GM23338 (cell line): Measurements from ENCODE around the gene NTN1. TPM values are rescaled to one million over a fixed set of nuclear protein-coding genes. Genes with fewer than 3 reads are reported as not detected.

ENCODE experiments used
- ATAC-seq: fragments of 200-7000 bp; cut with Tn5 transposase; 3 replicates; pipeline ENCODE4 v1.9.1; 2020
- DNase-seq: peaks from one replicate; pipeline ENCODE4 v3.0.0-alpha.2; 2015; ENCODE audit warnings: low spot score
- H2AFZ ChIP-seq: fragments of 200-600 bp; sonication (generic); 2 replicates; pipeline ENCODE4 v1.8.0; 2016; ENCODE audit warnings: antibody characterized with exemption, mild to moderate bottlenecking, moderate library complexity
- H3F3A ChIP-seq: fragments of 200-600 bp; sonication (generic); replicated peaks from 2 replicates; pipeline ENCODE4 v1.8.0; 2017; ENCODE audit warnings: antibody characterized with exemption, mixed run types, low read depth
- H3K27ac ChIP-seq: fragments of 200-600 bp; sonication (generic); 2 replicates; pipeline ENCODE4 v1.6.1; 2016; ENCODE audit warnings: low read depth
- H3K27me3 ChIP-seq: fragments of 200-600 bp; sonication (generic); 2 replicates; pipeline ENCODE4 v1.8.0; 2016; ENCODE audit warnings: mild to moderate bottlenecking, mixed run types, moderate library complexity; ENCODE audit not compliant: insufficient read depth
- H3K36me3 ChIP-seq: fragments of 200-600 bp; sonication (generic); 2 replicates; pipeline ENCODE4 v1.8.0; 2016; ENCODE audit warnings: mild to moderate bottlenecking; ENCODE audit not compliant: insufficient read depth
- H3K4me1 ChIP-seq: fragments of 200-600 bp; sonication (generic); 2 replicates; pipeline ENCODE4 v1.8.0; 2016; ENCODE audit warnings: mild to moderate bottlenecking, moderate library complexity; ENCODE audit not compliant: insufficient read depth
- H3K4me2 ChIP-seq: fragments of 200-600 bp; sonication (generic); 2 replicates; pipeline ENCODE4 v1.7.1; 2017; ENCODE audit warnings: mixed run types
- H3K4me3 ChIP-seq: fragments of 200-600 bp; sonication (generic); 2 replicates; pipeline ENCODE4 v1.6.1; 2016; ENCODE audit warnings: mixed run types
- H3K79me2 ChIP-seq: fragments of 200-600 bp; sonication (generic); replicated peaks from 2 replicates; pipeline ENCODE4 v1.8.0; 2017; ENCODE audit warnings: mild to moderate bottlenecking; ENCODE audit not compliant: insufficient read depth
- H3K9me2 ChIP-seq: fragments of 200-600 bp; sonication (generic); 2 replicates; pipeline ENCODE4 v1.8.0; 2017; ENCODE audit not compliant: insufficient read depth
- H4K20me1 ChIP-seq: fragments of 200-600 bp; sonication (generic); replicated peaks from 2 replicates; pipeline ENCODE4 v1.8.0; 2017; ENCODE audit warnings: mild to moderate bottlenecking; ENCODE audit not compliant: insufficient read depth
- H3K27ac Mint-ChIP-seq: 2 replicates; pipeline ENCODE4 v1.8.0; 2020; ENCODE audit warnings: inconsistent platforms, mild to moderate bottlenecking, moderate library complexity, mixed read lengths
- H3K27me3 Mint-ChIP-seq: 3 replicates; pipeline ENCODE4 v1.8.0; 2022; ENCODE audit warnings: low read depth, mild to moderate bottlenecking, moderate library complexity, mixed read lengths, inconsistent platforms; ENCODE audit not compliant: insufficient read depth, poor library complexity
- H3K36me3 Mint-ChIP-seq: 3 replicates; pipeline ENCODE4 v1.8.0; 2021; ENCODE audit warnings: low read depth, mild to moderate bottlenecking, inconsistent platforms, moderate library complexity, mixed read lengths
- H3K4me1 Mint-ChIP-seq: 3 replicates; pipeline ENCODE4 v1.8.0; 2020; ENCODE audit warnings: mild to moderate bottlenecking, inconsistent platforms, mixed read lengths
- H3K4me3 Mint-ChIP-seq: 3 replicates; pipeline ENCODE4 v1.8.0; 2021; ENCODE audit warnings: moderate library complexity, mild to moderate bottlenecking, inconsistent platforms, mixed read lengths
- H3K9me3 Mint-ChIP-seq: 3 replicates; pipeline ENCODE4 v1.8.0; 2020; ENCODE audit warnings: moderate library complexity, mild to moderate bottlenecking, inconsistent platforms, mixed read lengths
- CREB1 ChIP-seq: fragments of 250-450 bp; sonication (Bioruptor Pico); IDR thresholded peaks from 2 replicates; pipeline ENCODE4 v1.5.0; 2020; ENCODE audit warnings: low read depth, mild to moderate bottlenecking, moderate library complexity
- EZH2 ChIP-seq: fragments of 200-600 bp; sonication (generic); IDR thresholded peaks from one replicate; pipeline ENCODE4 v1.8.0; 2017; ENCODE audit warnings: antibody characterized with exemption, mild to moderate bottlenecking, low read depth; ENCODE audit not compliant: unreplicated experiment
- EZH2phosphoT487 ChIP-seq: fragments of 200-600 bp; sonication (generic); IDR thresholded peaks from one replicate; pipeline ENCODE4 v1.8.1; 2018; ENCODE audit warnings: antibody characterized with exemption; ENCODE audit not compliant: unreplicated experiment
- JUNB ChIP-seq: IDR thresholded peaks from one replicate; pipeline ENCODE4 v1.6.1; 2016; ENCODE audit warnings: antibody characterized with exemption; ENCODE audit not compliant: unreplicated experiment
- NANOG ChIP-seq: IDR thresholded peaks from 2 replicates; pipeline ENCODE4 v1.6.1; 2016; ENCODE audit warnings: antibody characterized with exemption, borderline replicate concordance
- REST ChIP-seq: IDR thresholded peaks from one replicate; pipeline ENCODE4 v1.6.1; 2018; ENCODE audit warnings: antibody characterized with exemption; ENCODE audit not compliant: unreplicated experiment
- STAT1 ChIP-seq: IDR thresholded peaks from one replicate; pipeline ENCODE4 v1.6.1; 2016; ENCODE audit warnings: antibody characterized with exemption; ENCODE audit not compliant: unreplicated experiment
- ZNF114 ChIP-seq: fragments of 250-450 bp; sonication (Bioruptor Pico); IDR thresholded peaks from 2 replicates; pipeline ENCODE4 v1.5.0; 2020; ENCODE audit warnings: mild to moderate bottlenecking, moderate library complexity
- ZNF331 ChIP-seq: fragments of 250-450 bp; sonication (Bioruptor Pico); IDR thresholded peaks from 2 replicates; pipeline ENCODE4 v1.5.0; 2020; ENCODE audit warnings: low read depth, mild to moderate bottlenecking, moderate library complexity
- polyA plus RNA-seq: library from polyadenylated mRNA; unstranded; fragments of >200 nt; fragmentation: Nextera tagmentation; extraction: Ambion mirVana; gene quantifications from 2 replicates; pipeline ENCODE4 v1.2.1, GENCODE V29; 2016
- total RNA-seq: library from RNA; depleted of rRNA; stranded (reverse); fragments of >200 nt; shearing (Covaris generic); gene quantifications from 2 replicates; pipeline ENCODE4 v1.2.3, GENCODE V29; 2014
- TF ChIP-seq, protein P1 (sequence below): IDR thresholded peaks from 2 replicates; pipeline ENCODE4 v1.6.1; 2016; ENCODE audit warnings: antibody characterized with exemption
- TF ChIP-seq, protein P2 (sequence below), 2 experiments: fragments of 200-600 bp in 1 of 2; sonication (generic) in 1 of 2; conservative IDR thresholded peaks; 2 replicates each; pipeline versions ENCODE4 v1.5.1 to v1.6.1; 2016 to 2017; ENCODE audit warnings: antibody characterized with exemption in 2 of 2, low read depth in 2 of 2, mild to moderate bottlenecking in 2 of 2, moderate library complexity in 1 of 2
- TF ChIP-seq, protein P3 (sequence below): fragments of 250-450 bp; sonication (Bioruptor Pico); IDR thresholded peaks from 2 replicates; pipeline ENCODE4 v1.5.0; 2020; ENCODE audit warnings: mild to moderate bottlenecking, moderate library complexity

NTN1 gene
- total and polyA plus RNA-seq, 2 experiments from 2014 or later = 0.57 to 2.6 TPM

- TF ChIP-seq ZNF114 (CRISPR knock-in tag) (no peak), EZH2 (no peak), JUNB (no peak), STAT1 (no peak)
Measured at GRCh38 chr17:9269350-9270035, 248.2 kb downstream of the NTN1 start (continued).

GRCh38 chr17:9270921-9271320 lies 249.6 kb downstream of the NTN1 start:
- Histone ChIP-seq H3K9me2 (no peaks in the 10 kb centered on the region), H2AFZ (no peak overlapping the region), H3K36me3 (no peaks in the 10 kb centered on the region), H3K27me3 (no peaks in the 10 kb centered on the region), H3K79me2 (no peaks in the 10 kb centered on the region), H3F3A (no peaks in the 10 kb centered on the region), H3K4me1 (no peaks in the 10 kb centered on the region; the same call in 1 of the 2 replicates), H3K4me3 (no peak overlapping the region), H3K4me2 (no peak overlapping the region), H4K20me1 (no peaks in the 10 kb centered on the region), H3K27ac (no peak overlapping the region)
- DNase-seq = no peak
- Mint-ChIP-seq H3K27ac (no peak overlapping the region), H3K4me1 (peaks cover 5% of the 10 kb centered on the region; the same call in 2 of the 3 replicates), H3K4me3 (no peak overlapping the region), H3K9me3 (no peaks in the 10 kb centered on the region; the same call in 2 of the 3 replicates), H3K27me3 (peaks cover 6% of the 10 kb centered on the region), H3K36me3 (no peaks in the 10 kb centered on the region)
- no peak for ATAC-seq
- no peak for TF ChIP-seq ZNF114 (CRISPR knock-in tag)
- no peak for TF ChIP-seq JUNB
- TF ChIP-seq STAT1 = no peak
- TF ChIP-seq NANOG = no peak
- TF ChIP-seq CREB1 (CRISPR knock-in tag) = no peak
- no peak for TF ChIP-seq EZH2phosphoT487
- no peak for TF ChIP-seq EZH2
- no peak for TF ChIP-seq ZNF331 (CRISPR knock-in tag)
- TF ChIP-seq, protein P1, sequence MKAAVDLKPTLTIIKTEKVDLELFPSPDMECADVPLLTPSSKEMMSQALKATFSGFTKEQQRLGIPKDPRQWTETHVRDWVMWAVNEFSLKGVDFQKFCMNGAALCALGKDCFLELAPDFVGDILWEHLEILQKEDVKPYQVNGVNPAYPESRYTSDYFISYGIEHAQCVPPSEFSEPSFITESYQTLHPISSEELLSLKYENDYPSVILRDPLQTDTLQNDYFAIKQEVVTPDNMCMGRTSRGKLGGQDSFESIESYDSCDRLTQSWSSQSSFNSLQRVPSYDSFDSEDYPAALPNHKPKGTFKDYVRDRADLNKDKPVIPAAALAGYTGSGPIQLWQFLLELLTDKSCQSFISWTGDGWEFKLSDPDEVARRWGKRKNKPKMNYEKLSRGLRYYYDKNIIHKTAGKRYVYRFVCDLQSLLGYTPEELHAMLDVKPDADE = no peak
- TF ChIP-seq, protein P2, sequence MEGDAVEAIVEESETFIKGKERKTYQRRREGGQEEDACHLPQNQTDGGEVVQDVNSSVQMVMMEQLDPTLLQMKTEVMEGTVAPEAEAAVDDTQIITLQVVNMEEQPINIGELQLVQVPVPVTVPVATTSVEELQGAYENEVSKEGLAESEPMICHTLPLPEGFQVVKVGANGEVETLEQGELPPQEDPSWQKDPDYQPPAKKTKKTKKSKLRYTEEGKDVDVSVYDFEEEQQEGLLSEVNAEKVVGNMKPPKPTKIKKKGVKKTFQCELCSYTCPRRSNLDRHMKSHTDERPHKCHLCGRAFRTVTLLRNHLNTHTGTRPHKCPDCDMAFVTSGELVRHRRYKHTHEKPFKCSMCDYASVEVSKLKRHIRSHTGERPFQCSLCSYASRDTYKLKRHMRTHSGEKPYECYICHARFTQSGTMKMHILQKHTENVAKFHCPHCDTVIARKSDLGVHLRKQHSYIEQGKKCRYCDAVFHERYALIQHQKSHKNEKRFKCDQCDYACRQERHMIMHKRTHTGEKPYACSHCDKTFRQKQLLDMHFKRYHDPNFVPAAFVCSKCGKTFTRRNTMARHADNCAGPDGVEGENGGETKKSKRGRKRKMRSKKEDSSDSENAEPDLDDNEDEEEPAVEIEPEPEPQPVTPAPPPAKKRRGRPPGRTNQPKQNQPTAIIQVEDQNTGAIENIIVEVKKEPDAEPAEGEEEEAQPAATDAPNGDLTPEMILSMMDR (conservative IDR thresholded peaks at IDR 0.05; ENCODE audit: low read depth in 2 of 2) = no peak
- TF ChIP-seq, protein P3, sequence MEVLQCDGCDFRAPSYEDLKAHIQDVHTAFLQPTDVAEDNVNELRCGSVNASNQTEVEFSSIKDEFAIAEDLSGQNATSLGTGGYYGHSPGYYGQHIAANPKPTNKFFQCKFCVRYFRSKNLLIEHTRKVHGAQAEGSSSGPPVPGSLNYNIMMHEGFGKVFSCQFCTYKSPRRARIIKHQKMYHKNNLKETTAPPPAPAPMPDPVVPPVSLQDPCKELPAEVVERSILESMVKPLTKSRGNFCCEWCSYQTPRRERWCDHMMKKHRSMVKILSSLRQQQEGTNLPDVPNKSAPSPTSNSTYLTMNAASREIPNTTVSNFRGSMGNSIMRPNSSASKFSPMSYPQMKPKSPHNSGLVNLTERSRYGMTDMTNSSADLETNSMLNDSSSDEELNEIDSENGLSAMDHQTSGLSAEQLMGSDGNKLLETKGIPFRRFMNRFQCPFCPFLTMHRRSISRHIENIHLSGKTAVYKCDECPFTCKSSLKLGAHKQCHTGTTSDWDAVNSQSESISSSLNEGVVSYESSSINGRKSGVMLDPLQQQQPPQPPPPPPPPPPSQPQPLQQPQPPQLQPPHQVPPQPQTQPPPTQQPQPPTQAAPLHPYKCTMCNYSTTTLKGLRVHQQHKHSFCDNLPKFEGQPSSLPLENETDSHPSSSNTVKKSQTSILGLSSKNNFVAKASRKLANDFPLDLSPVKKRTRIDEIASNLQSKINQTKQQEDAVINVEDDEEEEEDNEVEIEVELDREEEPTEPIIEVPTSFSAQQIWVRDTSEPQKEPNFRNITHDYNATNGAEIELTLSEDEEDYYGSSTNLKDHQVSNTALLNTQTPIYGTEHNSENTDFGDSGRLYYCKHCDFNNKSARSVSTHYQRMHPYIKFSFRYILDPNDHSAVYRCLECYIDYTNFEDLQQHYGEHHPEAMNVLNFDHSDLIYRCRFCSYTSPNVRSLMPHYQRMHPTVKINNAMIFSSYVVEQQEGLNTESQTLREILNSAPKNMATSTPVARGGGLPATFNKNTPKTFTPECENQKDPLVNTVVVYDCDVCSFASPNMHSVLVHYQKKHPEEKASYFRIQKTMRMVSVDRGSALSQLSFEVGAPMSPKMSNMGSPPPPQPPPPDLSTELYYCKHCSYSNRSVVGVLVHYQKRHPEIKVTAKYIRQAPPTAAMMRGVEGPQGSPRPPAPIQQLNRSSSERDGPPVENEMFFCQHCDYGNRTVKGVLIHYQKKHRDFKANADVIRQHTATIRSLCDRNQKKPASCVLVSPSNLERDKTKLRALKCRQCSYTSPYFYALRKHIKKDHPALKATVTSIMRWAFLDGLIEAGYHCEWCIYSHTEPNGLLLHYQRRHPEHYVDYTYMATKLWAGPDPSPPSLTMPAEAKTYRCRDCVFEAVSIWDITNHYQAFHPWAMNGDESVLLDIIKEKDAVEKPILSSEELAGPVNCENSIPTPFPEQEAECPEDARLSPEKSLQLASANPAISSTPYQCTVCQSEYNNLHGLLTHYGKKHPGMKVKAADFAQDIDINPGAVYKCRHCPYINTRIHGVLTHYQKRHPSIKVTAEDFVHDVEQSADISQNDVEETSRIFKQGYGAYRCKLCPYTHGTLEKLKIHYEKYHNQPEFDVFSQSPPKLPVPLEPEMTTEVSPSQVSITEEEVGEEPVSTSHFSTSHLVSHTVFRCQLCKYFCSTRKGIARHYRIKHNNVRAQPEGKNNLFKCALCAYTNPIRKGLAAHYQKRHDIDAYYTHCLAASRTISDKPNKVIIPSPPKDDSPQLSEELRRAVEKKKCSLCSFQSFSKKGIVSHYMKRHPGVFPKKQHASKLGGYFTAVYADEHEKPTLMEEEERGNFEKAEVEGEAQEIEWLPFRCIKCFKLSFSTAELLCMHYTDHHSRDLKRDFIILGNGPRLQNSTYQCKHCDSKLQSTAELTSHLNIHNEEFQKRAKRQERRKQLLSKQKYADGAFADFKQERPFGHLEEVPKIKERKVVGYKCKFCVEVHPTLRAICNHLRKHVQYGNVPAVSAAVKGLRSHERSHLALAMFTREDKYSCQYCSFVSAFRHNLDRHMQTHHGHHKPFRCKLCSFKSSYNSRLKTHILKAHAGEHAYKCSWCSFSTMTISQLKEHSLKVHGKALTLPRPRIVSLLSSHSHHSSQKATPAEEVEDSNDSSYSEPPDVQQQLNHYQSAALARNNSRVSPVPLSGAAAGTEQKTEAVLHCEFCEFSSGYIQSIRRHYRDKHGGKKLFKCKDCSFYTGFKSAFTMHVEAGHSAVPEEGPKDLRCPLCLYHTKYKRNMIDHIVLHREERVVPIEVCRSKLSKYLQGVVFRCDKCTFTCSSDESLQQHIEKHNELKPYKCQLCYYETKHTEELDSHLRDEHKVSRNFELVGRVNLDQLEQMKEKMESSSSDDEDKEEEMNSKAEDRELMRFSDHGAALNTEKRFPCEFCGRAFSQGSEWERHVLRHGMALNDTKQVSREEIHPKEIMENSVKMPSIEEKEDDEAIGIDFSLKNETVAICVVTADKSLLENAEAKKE (CRISPR knock-in tag) = no peak
- no peak for TF ChIP-seq REST
